RWPE2 (cell line): ENCODE results near the gene PCDHB7.
"Not testable (repeated sequence)": the region's sequence is repeated elsewhere in the genome, so short reads cannot be mapped to it uniquely, and the experiment has no call there.

Experiments used
- ATAC-seq: fragments of 200-7000 bp; cut with Tn5 transposase; 3 replicates; pipeline ENCODE4 v1.9.1; 2021; ENCODE audit warnings: low read depth
- DNase-seq: peaks from one replicate; pipeline ENCODE4 v3.0.0-alpha.2; 2020; ENCODE audit warnings: low spot score
- H3K27ac ChIP-seq: fragments of 450-650 bp; 2 replicates; pipeline ENCODE4 v1.5.1; 2017; ENCODE audit warnings: mild to moderate bottlenecking; ENCODE audit not compliant: poor library complexity, severe bottlenecking
- H3K27me3 ChIP-seq: fragments of 250-450 bp; sonication (Bioruptor Pico); 2 replicates; pipeline ENCODE4 v1.5.1; 2021; ENCODE audit warnings: mild to moderate bottlenecking, moderate library complexity; ENCODE audit not compliant: insufficient read depth, poor library complexity, severe bottlenecking
- H3K36me3 ChIP-seq: fragments of 250-450 bp; sonication (Bioruptor Pico); 2 replicates; pipeline ENCODE4 v1.5.1; 2020; ENCODE audit warnings: low read depth, mild to moderate bottlenecking, moderate library complexity
- H3K4me1 ChIP-seq: fragments of 250-450 bp; sonication (Bioruptor Pico); 2 replicates; pipeline ENCODE4 v1.5.1; 2021; ENCODE audit warnings: mild to moderate bottlenecking, moderate library complexity; ENCODE audit not compliant: insufficient read depth, poor library complexity, severe bottlenecking
- H3K4me3 ChIP-seq: fragments of 250-450 bp; sonication (Bioruptor Pico); 2 replicates; pipeline ENCODE4 v1.5.1; 2021; ENCODE audit warnings: mild to moderate bottlenecking, moderate library complexity; ENCODE audit not compliant: severe bottlenecking
- H3K9me3 ChIP-seq: fragments of 250-450 bp; sonication (Bioruptor Pico); 2 replicates; pipeline ENCODE4 v1.5.1; 2021; ENCODE audit warnings: mild to moderate bottlenecking, moderate library complexity; ENCODE audit not compliant: severe bottlenecking
- TF ChIP-seq, protein P1 (sequence below): fragments of 450-650 bp; IDR thresholded peaks from one replicate; pipeline ENCODE4 v1.5.1; 2017; ENCODE audit warnings: mild to moderate bottlenecking, moderate library complexity; ENCODE audit not compliant: poor library complexity, severe bottlenecking

Gene PCDHB7

DNA sequence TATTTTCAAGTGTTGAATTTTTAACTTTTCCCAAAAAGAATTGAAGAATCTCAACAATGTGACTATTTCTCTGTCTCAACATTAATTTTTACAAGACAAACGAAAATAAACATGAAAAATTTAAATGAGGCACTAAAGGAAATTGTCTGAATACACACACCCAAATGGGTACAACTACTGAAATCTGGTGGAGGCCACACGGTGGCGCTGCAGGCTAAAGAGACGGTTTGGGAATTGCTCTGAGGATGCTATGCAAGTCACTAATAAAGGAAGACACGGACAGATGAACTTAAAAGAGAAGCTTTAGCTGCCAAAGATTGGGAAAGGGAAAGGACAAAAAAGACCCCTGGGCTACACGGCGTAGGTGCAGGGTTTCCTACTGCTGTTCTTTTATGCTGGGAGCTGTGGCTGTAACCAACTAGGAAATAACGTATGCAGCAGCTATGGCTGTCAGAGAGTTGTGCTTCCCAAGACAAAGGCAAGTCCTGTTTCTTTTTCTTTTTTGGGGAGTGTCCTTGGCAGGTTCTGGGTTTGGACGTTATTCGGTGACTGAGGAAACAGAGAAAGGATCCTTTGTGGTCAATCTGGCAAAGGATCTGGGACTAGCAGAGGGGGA is 19.8 kb downstream of the PCDHB7 start, which contains the start of gene PCDHB10:
Gene PCDHB10, plus strand, starts transcription at position 244 of the 616 bp plus-strand sequence. Its CDS starts 200 bp downstream, at position 444.
- Histone ChIP-seq H3K27ac (no peak within 1 kb of the TSS), H3K4me1 (no peaks in the 10 kb centered on the region), H3K9me3 (peaks cover 13% of the 10 kb centered on the region), H3K4me3 (no peak within 1 kb of the TSS), H3K27me3 (peaks cover 51% of the 10 kb centered on the region), H3K36me3 (no peaks in the 10 kb centered on the region)
- TF ChIP-seq, protein P1, sequence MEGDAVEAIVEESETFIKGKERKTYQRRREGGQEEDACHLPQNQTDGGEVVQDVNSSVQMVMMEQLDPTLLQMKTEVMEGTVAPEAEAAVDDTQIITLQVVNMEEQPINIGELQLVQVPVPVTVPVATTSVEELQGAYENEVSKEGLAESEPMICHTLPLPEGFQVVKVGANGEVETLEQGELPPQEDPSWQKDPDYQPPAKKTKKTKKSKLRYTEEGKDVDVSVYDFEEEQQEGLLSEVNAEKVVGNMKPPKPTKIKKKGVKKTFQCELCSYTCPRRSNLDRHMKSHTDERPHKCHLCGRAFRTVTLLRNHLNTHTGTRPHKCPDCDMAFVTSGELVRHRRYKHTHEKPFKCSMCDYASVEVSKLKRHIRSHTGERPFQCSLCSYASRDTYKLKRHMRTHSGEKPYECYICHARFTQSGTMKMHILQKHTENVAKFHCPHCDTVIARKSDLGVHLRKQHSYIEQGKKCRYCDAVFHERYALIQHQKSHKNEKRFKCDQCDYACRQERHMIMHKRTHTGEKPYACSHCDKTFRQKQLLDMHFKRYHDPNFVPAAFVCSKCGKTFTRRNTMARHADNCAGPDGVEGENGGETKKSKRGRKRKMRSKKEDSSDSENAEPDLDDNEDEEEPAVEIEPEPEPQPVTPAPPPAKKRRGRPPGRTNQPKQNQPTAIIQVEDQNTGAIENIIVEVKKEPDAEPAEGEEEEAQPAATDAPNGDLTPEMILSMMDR, result peak; percentile 44
- DNase-seq (no peak), ATAC-seq (no peak)

- ATAC-seq, H3K36me3 ChIP-seq, H3K4me3 ChIP-seq, DNase-seq, H3K27ac ChIP-seq, H3K4me1 ChIP-seq: not testable (repeated sequence)
- H3K9me3 ChIP-seq, result peaks cover 14% of the 10 kb centered on the region
- H3K27me3 ChIP-seq, result peaks cover 38% of the 10 kb centered on the region
These were observed 21.9 kb downstream of the PCDHB7 start for GRCh38 chr5:141194332-141194731.

DNA sequence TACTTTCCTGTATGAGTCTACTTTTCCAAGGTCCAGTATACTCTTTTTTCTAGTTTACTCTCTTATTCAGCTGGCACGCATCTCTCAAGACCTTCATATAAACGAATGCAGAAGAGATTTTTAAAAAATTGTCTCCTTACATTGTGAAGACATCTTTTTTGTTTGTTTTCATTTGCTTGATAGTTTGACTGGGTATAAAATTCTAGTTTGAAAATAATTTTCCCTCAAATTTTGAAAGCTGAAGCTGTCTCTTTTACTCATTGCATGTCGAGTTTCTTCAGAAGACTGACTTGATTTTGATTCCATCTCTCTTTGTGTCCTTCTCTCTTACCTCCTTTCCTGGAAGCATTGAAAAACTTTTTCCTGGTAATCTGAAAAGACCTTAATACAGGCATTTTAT is 23.9 kb downstream of the PCDHB7 start:
- H3K4me1 ChIP-seq, result no peaks in the 10 kb centered on the region
- no peaks in the 10 kb centered on the region for H3K36me3 ChIP-seq
- H3K27ac ChIP-seq, result no peak overlapping the region
- peaks cover 32% of the 10 kb centered on the region for H3K27me3 ChIP-seq
- DNase-seq (no peak), ATAC-seq (no peak)
- no peak overlapping the region for H3K4me3 ChIP-seq
- peaks cover 14% of the 10 kb centered on the region for H3K9me3 ChIP-seq
- TF ChIP-seq, protein P1, result no peak

DNA sequence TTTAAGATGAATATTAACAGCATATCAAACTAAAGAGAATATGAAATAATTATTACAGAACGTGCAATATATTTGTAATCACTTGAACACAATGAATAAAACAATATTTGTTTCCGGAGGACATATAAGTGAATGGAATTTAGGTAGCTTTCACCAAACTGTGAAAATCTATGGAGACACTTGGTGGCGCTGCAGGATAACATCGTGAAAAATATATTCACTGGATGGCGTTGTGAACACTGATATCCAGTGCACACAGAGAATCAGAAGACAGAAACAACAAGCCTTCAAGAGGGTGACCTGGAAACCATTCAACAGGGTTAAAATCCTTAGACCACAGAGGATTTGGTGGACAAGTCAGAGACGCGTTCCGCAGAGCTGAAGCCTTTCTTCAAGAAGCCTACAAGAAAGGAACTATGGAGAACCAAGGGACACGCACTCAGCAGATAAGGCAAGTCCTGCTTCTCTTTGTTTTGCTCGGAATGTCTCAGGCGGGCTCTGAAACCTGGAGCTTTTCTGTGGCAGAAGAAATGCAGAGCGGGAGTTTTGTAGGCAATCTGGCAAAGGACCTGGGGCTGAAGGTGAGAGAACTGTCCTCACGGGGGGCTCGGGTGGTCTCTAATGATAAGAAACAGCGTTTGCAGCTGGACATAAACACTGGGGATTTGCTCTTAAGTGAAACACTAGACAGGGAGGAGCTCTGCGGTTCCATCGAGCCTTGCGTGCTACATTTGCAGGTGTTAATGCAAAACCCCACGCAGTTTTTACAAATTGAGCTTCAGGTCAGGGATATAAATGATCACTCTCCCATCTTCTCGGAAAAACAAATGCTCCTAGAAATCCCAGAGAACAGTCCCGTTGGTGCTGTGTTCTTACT is 27.2 kb downstream of the PCDHB7 start, which contains the start of gene PCDHB11:
Gene PCDHB11, plus strand, starts transcription at position 269 of the 877 bp plus-strand sequence. Its CDS starts 148 bp downstream, at position 417.
- ATAC-seq, result no peak
- no peak for DNase-seq
- TF ChIP-seq, protein P1, result peak; percentile 26

GRCh38 chr5:141201126-141201525 is 28.7 kb downstream of the PCDHB7 start:
- H3K4me1 ChIP-seq, ATAC-seq, H3K27ac ChIP-seq, H3K9me3 ChIP-seq, DNase-seq, H3K4me3 ChIP-seq, H3K36me3 ChIP-seq: not testable (repeated sequence)
- H3K27me3 ChIP-seq, result peaks cover 25% of the 10 kb centered on the region

More for the DNA sequence above, 27.2 kb downstream of the PCDHB7 start, which contains the start of gene PCDHB11:
- H3K36me3 ChIP-seq, result no peaks in the 10 kb centered on the region
- H3K9me3 ChIP-seq, result peaks cover 14% of the 10 kb centered on the region
- H3K27me3 ChIP-seq, result peaks cover 22% of the 10 kb centered on the region
- H3K27ac ChIP-seq, result no peak within 1 kb of the TSS
- no peaks in the 10 kb centered on the region for H3K4me1 ChIP-seq
- H3K4me3 ChIP-seq, result no peak within 1 kb of the TSS

DNA sequence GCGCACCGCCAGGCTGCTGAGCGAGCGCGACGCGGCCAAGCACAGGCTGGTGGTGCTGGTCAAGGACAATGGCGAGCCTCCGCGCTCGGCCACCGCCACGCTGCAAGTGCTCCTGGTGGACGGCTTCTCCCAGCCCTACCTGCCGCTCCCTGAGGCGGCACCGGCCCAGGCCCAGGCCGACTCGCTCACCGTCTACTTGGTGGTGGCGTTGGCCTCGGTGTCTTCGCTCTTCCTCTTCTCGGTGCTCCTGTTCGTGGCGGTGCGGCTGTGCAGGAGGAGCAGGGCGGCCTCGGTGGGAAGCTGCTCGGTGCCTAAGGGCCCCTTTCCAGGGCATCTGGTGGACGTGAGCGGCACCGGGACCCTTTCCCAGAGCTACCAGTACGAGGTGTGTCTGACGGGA is 29.2 kb downstream of the PCDHB7 start:
- H3K4me3 ChIP-seq, result not testable (repeated sequence)

More for the DNA sequence above, 29.2 kb downstream of the PCDHB7 start:
- H3K36me3 ChIP-seq, H3K27ac ChIP-seq, H3K4me1 ChIP-seq, DNase-seq, ATAC-seq, H3K9me3 ChIP-seq: not testable (repeated sequence)
- peaks cover 27% of the 10 kb centered on the region for H3K27me3 ChIP-seq
